Measurements from ENCODE around the gene NTN4.

DNA sequence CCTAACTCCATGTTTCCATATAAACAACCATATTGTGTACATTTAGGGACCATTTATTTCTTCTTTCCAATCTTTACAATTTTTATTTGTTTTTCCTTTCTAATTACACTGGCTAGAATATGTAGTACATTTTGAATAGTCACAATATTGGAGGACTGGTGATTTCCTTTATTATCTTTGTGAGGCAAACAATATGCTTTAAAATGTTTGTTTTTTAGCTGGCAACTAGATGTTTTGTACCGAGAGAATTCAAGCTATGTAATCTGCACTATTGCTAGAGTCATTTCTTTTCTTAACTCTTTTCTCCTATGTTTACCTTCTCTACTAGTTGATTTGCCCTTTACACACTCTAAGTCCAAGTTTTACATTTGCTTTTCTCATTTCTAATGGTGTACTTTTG is 13.3 kb upstream of the NTN4 start:
- no peak for TF ChIP-seq ISL1 (CRISPR knock-in tag; IDR thresholded peaks at IDR 0.05)
- TF ChIP-seq, protein P1, sequence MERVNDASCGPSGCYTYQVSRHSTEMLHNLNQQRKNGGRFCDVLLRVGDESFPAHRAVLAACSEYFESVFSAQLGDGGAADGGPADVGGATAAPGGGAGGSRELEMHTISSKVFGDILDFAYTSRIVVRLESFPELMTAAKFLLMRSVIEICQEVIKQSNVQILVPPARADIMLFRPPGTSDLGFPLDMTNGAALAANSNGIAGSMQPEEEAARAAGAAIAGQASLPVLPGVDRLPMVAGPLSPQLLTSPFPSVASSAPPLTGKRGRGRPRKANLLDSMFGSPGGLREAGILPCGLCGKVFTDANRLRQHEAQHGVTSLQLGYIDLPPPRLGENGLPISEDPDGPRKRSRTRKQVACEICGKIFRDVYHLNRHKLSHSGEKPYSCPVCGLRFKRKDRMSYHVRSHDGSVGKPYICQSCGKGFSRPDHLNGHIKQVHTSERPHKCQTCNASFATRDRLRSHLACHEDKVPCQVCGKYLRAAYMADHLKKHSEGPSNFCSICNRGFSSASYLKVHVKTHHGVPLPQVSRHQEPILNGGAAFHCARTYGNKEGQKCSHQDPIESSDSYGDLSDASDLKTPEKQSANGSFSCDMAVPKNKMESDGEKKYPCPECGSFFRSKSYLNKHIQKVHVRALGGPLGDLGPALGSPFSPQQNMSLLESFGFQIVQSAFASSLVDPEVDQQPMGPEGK (CRISPR knock-in tag; IDR thresholded peaks at IDR 0.05; ENCODE audit: borderline replicate concordance) = no peak
- TF ChIP-seq ESRRG (CRISPR knock-in tag; IDR thresholded peaks at IDR 0.05) = no peak
- TF ChIP-seq, protein P2, sequence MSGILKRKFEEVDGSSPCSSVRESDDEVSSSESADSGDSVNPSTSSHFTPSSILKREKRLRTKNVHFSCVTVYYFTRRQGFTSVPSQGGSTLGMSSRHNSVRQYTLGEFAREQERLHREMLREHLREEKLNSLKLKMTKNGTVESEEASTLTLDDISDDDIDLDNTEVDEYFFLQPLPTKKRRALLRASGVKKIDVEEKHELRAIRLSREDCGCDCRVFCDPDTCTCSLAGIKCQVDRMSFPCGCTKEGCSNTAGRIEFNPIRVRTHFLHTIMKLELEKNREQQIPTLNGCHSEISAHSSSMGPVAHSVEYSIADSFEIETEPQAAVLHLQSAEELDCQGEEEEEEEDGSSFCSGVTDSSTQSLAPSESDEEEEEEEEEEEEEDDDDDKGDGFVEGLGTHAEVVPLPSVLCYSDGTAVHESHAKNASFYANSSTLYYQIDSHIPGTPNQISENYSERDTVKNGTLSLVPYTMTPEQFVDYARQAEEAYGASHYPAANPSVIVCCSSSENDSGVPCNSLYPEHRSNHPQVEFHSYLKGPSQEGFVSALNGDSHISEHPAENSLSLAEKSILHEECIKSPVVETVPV (CRISPR knock-in tag; IDR thresholded peaks at IDR 0.05) = no peak
- TF ChIP-seq ZFP3 (CRISPR knock-in tag; IDR thresholded peaks at IDR 0.05) = no peak
- TF ChIP-seq ZC3H10 (CRISPR knock-in tag; IDR thresholded peaks at IDR 0.05) = no peak
- no peak for TF ChIP-seq PPARA (CRISPR knock-in tag; IDR thresholded peaks at IDR 0.05; ENCODE audit: borderline replicate concordance)

Measured in SK-N-SH treated with all-trans-retinoic acid at 6 μM for 48 hours (cell line).